HFFc6 (cell line): Measurements from ENCODE around the gene CTNND2. TPM values are rescaled to one million over a fixed set of nuclear protein-coding genes. Genes with fewer than 3 reads are reported as not detected.

ENCODE experiments used
- DNase-seq: peaks from one replicate; pipeline ENCODE4 v3.0.0-alpha.2; 2018
- H3K27ac Mint-ChIP-seq: 2 replicates; pipeline ENCODE4 v1.8.0; 2020; ENCODE audit warnings: mild to moderate bottlenecking, mixed read lengths
- H3K27me3 Mint-ChIP-seq: 2 replicates; pipeline ENCODE4 v1.8.0; 2021; ENCODE audit warnings: mild to moderate bottlenecking, moderate library complexity, mixed read lengths; ENCODE audit not compliant: insufficient read depth
- H3K36me3 Mint-ChIP-seq: 2 replicates; pipeline ENCODE4 v1.8.0; 2021; ENCODE audit warnings: low read depth, mixed read lengths
- H3K4me1 Mint-ChIP-seq: 2 replicates; pipeline ENCODE4 v1.8.0; 2020; ENCODE audit warnings: low read depth, mixed read lengths
- H3K4me3 Mint-ChIP-seq: 2 replicates; pipeline ENCODE4 v1.8.0; 2020; ENCODE audit warnings: mild to moderate bottlenecking, moderate library complexity, mixed read lengths
- H3K9me3 Mint-ChIP-seq: 2 replicates; pipeline ENCODE4 v1.8.0; 2020; ENCODE audit warnings: mild to moderate bottlenecking, mixed read lengths
- total RNA-seq, 6 experiments: library from RNA; stranded (reverse); fragmentation: NEBNext Ultra II Directional; extraction: Animal tissue kit (Norgen Biotek cat#: 25700); gene quantifications; 2 replicates in 1 of 6; 3 replicates in 5 of 6; pipeline ENCODE4 v1.2.3, GENCODE V29; 2021
- TF ChIP-seq, protein P1 (sequence below): fragments of 200-600 bp; sonication (generic); IDR thresholded peaks from 2 replicates; pipeline ENCODE4 v1.5.0; 2021; ENCODE audit warnings: antibody characterized with exemption, mild to moderate bottlenecking

Gene CTNND2
- total RNA-seq, 6 experiments from 2014 or later = not detected

DNA sequence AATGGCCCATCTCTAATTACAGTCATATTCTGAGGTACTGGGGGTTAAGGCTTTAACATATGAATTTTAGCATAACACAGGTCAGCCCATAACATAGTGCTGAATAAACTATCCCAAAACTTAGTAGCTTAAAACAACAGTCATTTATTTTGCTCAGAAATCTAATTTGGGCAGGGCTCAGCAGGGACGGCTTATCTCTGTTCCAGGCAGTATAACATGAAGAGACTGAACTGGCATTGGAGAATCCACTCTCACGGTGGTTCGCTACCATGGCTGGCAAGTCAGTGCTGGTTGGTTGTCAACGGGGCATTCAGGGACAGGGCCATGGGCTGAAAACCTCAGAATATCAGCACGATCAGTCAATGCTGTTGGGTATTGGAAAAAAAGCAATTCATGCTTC lies 622.4 kb downstream of the CTNND2 start:
- H3K4me3 Mint-ChIP-seq = no peak overlapping the region
- H3K36me3 Mint-ChIP-seq = no peaks in the 10 kb centered on the region
- H3K4me1 Mint-ChIP-seq = no peaks in the 10 kb centered on the region
- no peak for DNase-seq
- TF ChIP-seq, protein P1, sequence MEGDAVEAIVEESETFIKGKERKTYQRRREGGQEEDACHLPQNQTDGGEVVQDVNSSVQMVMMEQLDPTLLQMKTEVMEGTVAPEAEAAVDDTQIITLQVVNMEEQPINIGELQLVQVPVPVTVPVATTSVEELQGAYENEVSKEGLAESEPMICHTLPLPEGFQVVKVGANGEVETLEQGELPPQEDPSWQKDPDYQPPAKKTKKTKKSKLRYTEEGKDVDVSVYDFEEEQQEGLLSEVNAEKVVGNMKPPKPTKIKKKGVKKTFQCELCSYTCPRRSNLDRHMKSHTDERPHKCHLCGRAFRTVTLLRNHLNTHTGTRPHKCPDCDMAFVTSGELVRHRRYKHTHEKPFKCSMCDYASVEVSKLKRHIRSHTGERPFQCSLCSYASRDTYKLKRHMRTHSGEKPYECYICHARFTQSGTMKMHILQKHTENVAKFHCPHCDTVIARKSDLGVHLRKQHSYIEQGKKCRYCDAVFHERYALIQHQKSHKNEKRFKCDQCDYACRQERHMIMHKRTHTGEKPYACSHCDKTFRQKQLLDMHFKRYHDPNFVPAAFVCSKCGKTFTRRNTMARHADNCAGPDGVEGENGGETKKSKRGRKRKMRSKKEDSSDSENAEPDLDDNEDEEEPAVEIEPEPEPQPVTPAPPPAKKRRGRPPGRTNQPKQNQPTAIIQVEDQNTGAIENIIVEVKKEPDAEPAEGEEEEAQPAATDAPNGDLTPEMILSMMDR = no peak
- H3K9me3 Mint-ChIP-seq = peaks cover 6% of the 10 kb centered on the region; the same call in 1 of the 2 replicates
- H3K27me3 Mint-ChIP-seq = no peaks in the 10 kb centered on the region
- H3K27ac Mint-ChIP-seq = no peak overlapping the region

DNA sequence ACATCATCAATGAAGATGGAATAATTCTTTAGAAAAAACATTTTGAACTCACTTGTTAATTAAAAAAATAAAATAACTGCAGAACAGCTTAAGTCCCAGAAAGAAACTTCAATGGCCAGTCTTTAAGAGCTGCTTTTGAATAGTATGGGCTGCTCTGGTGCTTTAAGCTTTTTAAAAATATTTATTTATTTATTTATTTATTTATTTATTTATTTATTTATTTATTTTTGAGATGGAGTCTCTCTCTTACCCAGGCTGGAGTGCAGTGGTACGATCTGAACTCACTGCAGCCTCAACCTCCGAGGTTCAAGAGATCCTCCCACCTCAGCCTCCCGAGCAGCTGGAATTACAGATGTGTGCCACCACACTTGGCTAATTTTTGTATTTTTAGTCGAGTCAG lies 626.9 kb downstream of the CTNND2 start:
- no peaks in the 10 kb centered on the region for H3K27me3 Mint-ChIP-seq
- DNase-seq = no peak
- no peaks in the 10 kb centered on the region for H3K4me1 Mint-ChIP-seq
- H3K27ac Mint-ChIP-seq = no peak overlapping the region
- H3K9me3 Mint-ChIP-seq = no peaks in the 10 kb centered on the region; the same call in 1 of the 2 replicates
- H3K36me3 Mint-ChIP-seq = no peaks in the 10 kb centered on the region
- H3K4me3 Mint-ChIP-seq = no peak overlapping the region
- TF ChIP-seq, protein P1 = no peak

DNA sequence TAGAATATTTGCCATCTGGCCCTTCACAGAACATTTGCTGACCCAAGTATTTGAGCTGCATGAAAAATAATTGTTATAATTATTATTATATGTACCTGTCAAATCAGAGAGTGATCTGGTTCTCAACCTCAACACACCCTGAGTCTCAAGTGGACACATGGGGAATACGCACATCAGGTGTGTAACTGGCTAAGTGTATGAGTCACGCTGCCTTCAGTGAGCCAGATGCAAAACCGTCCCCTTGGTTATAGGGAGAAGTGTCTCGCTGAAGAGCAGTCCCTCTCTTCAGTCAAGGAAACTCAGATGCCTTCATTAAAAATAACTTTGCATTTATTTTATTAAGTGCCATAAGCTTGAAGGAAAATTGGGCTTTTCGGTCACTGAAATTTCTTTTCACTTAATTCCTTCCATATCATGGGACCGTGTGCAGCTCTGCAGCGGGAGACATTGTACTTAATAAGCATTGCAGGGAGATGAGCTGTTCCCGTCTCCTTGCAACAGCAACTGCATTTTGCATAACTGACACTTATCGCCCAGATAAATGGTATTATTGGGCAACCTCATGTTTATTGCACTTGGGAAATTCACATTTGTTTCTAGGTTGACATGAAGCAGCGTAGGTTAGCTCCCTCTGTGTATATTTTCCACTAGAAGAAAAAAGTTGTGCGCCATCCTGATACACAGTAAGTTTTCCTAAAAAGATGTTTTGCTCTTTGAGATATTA lies 630.9 kb downstream of the CTNND2 start:
- Mint-ChIP-seq H3K9me3 (no peaks in the 10 kb centered on the region), H3K27me3 (no peaks in the 10 kb centered on the region), H3K36me3 (no peaks in the 10 kb centered on the region), H3K4me3 (no peak overlapping the region), H3K27ac (no peak overlapping the region), H3K4me1 (no peaks in the 10 kb centered on the region)
- no peak for DNase-seq
- TF ChIP-seq, protein P1 = no peak

DNA sequence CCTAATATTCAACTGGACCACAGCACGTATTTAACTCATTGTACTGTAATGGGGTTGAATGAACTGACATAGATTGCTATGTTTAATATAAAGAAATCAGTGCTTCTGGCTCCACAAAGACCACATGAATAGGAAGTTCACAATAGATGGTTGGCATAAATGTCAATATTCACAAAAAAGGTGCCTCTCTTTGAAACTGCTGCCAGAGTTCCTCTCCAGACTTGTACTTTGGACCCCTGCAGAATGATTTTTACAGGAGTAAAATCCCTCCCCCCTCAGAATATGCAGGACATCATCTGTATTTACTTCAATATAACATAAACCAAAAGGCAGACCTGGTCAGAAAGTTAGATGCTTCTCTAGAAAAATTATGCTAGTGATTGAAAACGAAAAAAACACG lies 634.7 kb downstream of the CTNND2 start:
- Mint-ChIP-seq H3K27me3 (0 out of 2 replicates have a peak, but pooled peaks cover under 1% of the 10 kb centered on the region), H3K27ac (no peak overlapping the region), H3K36me3 (no peaks in the 10 kb centered on the region), H3K4me1 (no peaks in the 10 kb centered on the region), H3K4me3 (no peak overlapping the region), H3K9me3 (no peaks in the 10 kb centered on the region)
- TF ChIP-seq, protein P1 = no peak
- DNase-seq = no peak

DNA sequence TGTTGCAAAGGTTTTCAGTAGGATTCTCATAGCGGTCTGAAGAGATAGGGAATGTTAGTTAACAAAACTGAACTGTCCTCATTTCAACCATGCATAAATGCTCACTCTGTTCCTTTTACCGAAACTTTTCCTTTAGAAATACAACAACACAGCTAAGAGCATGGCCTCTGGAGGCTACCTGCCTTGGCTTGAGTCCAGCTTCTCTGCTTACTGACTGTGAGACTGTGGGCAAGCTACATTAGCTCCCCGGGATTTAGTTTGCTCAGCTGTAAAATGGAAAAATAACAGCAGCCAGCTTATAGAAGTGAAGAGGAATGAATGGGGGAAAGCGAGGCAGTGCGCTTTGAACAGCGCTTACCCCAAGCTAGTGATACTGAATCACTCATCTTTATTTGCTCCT lies 635.4 kb downstream of the CTNND2 start:
- H3K36me3 Mint-ChIP-seq = no peaks in the 10 kb centered on the region
- no peaks in the 10 kb centered on the region for H3K4me1 Mint-ChIP-seq
- no peak overlapping the region for H3K4me3 Mint-ChIP-seq
- H3K9me3 Mint-ChIP-seq = no peaks in the 10 kb centered on the region
- no peak overlapping the region for H3K27ac Mint-ChIP-seq
- TF ChIP-seq, protein P1 = no peak
- H3K27me3 Mint-ChIP-seq = 0 out of 2 replicates have a peak, but pooled peaks cover 2% of the 10 kb centered on the region
- no peak for DNase-seq
